ENCODE measurements around the gene DUSP8. TPM values are rescaled to one million over a fixed set of nuclear protein-coding genes. Genes with fewer than 3 reads are reported as not detected.

Gene DUSP8
- polyA plus RNA-seq, 1 donor from 2014 or later = 3.5 TPM

GRCh38 chr11:1568441-1568911 lies 3.6 kb downstream of the DUSP8 start:
- peaks cover 4% of the 10 kb centered on the region for H3K27me3 ChIP-seq (ENCODE audit: insufficient read depth, low read depth, low read length)
- H3K4me3 ChIP-seq (ENCODE audit: low read length) = peak overlapping the region; percentile 94
- H4K20me1 ChIP-seq (ENCODE audit: insufficient read depth) = peaks cover 30% of the 10 kb centered on the region
- H3K36me3 ChIP-seq (ENCODE audit: insufficient read depth, low read length) = no peaks in the 10 kb centered on the region
- peak overlapping the region; percentile 97 for H3K9ac ChIP-seq (ENCODE audit: low read length)
- peak overlapping the region; percentile 81 for H3K4me2 ChIP-seq (ENCODE audit: low read length)
- no peaks in the 10 kb centered on the region for H3F3A ChIP-seq (ENCODE audit: insufficient read depth, low read length, poor library complexity, severe bottlenecking)
- H3K79me2 ChIP-seq (replicated peaks; ENCODE audit: insufficient read depth, low read length) = peaks cover 65% of the 10 kb centered on the region
- TF ChIP-seq MXI1 (conservative IDR thresholded peaks at IDR 0.05; ENCODE audit: poor library complexity, severe bottlenecking) (peak; percentile 76), EP300 (conservative IDR thresholded peaks at IDR 0.05; ENCODE audit: poor library complexity, severe bottlenecking) (peak; percentile 61), SMC3 (conservative IDR thresholded peaks at IDR 0.05; ENCODE audit: poor library complexity) (no peak), POLR2AphosphoS5 (IDR thresholded peaks at IDR 0.05) (peak; percentile 49)
- TF ChIP-seq, protein P1, sequence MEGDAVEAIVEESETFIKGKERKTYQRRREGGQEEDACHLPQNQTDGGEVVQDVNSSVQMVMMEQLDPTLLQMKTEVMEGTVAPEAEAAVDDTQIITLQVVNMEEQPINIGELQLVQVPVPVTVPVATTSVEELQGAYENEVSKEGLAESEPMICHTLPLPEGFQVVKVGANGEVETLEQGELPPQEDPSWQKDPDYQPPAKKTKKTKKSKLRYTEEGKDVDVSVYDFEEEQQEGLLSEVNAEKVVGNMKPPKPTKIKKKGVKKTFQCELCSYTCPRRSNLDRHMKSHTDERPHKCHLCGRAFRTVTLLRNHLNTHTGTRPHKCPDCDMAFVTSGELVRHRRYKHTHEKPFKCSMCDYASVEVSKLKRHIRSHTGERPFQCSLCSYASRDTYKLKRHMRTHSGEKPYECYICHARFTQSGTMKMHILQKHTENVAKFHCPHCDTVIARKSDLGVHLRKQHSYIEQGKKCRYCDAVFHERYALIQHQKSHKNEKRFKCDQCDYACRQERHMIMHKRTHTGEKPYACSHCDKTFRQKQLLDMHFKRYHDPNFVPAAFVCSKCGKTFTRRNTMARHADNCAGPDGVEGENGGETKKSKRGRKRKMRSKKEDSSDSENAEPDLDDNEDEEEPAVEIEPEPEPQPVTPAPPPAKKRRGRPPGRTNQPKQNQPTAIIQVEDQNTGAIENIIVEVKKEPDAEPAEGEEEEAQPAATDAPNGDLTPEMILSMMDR (IDR thresholded peaks at IDR 0.05; ENCODE audit: poor library complexity, severe bottlenecking) = no peak
- H3K9me3 ChIP-seq (ENCODE audit: low read length) = no peaks in the 10 kb centered on the region
- H3K27ac ChIP-seq (ENCODE audit: low read length) = peak overlapping the region; percentile 85
- no peaks in the 10 kb centered on the region for H3K9me2 ChIP-seq (ENCODE audit: insufficient read depth, low read length)
- no peak overlapping the region for H2AFZ ChIP-seq (ENCODE audit: low read depth, low read length)

DNA sequence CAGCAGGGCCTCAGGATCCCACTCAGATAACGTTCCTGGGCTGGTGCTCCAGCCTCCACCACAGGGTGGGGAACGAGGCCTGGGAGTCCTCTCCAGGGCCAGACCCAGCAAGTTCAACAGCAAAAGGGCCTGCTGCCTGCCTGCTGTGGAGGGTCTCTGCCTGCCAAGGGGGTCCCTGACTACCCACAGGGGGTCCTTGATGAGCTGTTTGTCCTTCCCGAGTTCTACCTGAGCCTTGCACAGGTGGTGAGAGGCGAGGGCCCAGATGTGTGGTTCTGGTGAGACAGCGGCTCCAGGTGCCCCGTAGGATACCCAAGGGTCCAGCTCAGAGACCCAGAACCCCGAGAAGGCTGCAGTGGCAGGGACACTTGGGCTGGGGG lies 4.4 kb downstream of the DUSP8 start:
- no peaks in the 10 kb centered on the region for H3F3A ChIP-seq (ENCODE audit: insufficient read depth, low read length, poor library complexity, severe bottlenecking)
- H3K9me2 ChIP-seq (ENCODE audit: insufficient read depth, low read length) = no peaks in the 10 kb centered on the region
- H3K79me2 ChIP-seq (replicated peaks; ENCODE audit: insufficient read depth, low read length) = peaks cover 60% of the 10 kb centered on the region
- H3K27ac ChIP-seq (ENCODE audit: low read length) = peak overlapping the region; percentile 85
- no peaks in the 10 kb centered on the region for H3K27me3 ChIP-seq (ENCODE audit: insufficient read depth, low read depth, low read length)
- no peak overlapping the region for H2AFZ ChIP-seq (ENCODE audit: low read depth, low read length)
- peak overlapping the region; percentile 97 for H3K9ac ChIP-seq (ENCODE audit: low read length)
- no peaks in the 10 kb centered on the region for H3K9me3 ChIP-seq (ENCODE audit: low read length)
- H3K4me3 ChIP-seq (ENCODE audit: low read length) = peak overlapping the region; percentile 94
- peak overlapping the region; percentile 81 for H3K4me2 ChIP-seq (ENCODE audit: low read length)
- no peaks in the 10 kb centered on the region for H3K36me3 ChIP-seq (ENCODE audit: insufficient read depth, low read length)
- no peak for TF ChIP-seq RAD21 (conservative IDR thresholded peaks at IDR 0.05)
- TF ChIP-seq, protein P1 (IDR thresholded peaks at IDR 0.05; ENCODE audit: poor library complexity, severe bottlenecking) = no peak
- no peak for TF ChIP-seq TAF1 (IDR thresholded peaks at IDR 0.05; ENCODE audit: low read depth)
- TF ChIP-seq EZH2 (IDR thresholded peaks at IDR 0.05; ENCODE audit: borderline replicate concordance, insufficient read depth, low read length, poor library complexity, severe bottlenecking) = no peak
- peaks cover 30% of the 10 kb centered on the region for H4K20me1 ChIP-seq (ENCODE audit: insufficient read depth)

- TF ChIP-seq EP300 (conservative IDR thresholded peaks at IDR 0.05; ENCODE audit: poor library complexity, severe bottlenecking) (no peak), TAF1 (IDR thresholded peaks at IDR 0.05; ENCODE audit: low read depth) (no peak), SMC3 (conservative IDR thresholded peaks at IDR 0.05; ENCODE audit: poor library complexity) (no peak), EZH2 (IDR thresholded peaks at IDR 0.05; ENCODE audit: borderline replicate concordance, insufficient read depth, low read length, poor library complexity, severe bottlenecking) (no peak), MXI1 (conservative IDR thresholded peaks at IDR 0.05; ENCODE audit: poor library complexity, severe bottlenecking) (no peak), POLR2AphosphoS5 (IDR thresholded peaks at IDR 0.05) (no peak), RAD21 (conservative IDR thresholded peaks at IDR 0.05) (no peak)
- TF ChIP-seq, protein P2, sequence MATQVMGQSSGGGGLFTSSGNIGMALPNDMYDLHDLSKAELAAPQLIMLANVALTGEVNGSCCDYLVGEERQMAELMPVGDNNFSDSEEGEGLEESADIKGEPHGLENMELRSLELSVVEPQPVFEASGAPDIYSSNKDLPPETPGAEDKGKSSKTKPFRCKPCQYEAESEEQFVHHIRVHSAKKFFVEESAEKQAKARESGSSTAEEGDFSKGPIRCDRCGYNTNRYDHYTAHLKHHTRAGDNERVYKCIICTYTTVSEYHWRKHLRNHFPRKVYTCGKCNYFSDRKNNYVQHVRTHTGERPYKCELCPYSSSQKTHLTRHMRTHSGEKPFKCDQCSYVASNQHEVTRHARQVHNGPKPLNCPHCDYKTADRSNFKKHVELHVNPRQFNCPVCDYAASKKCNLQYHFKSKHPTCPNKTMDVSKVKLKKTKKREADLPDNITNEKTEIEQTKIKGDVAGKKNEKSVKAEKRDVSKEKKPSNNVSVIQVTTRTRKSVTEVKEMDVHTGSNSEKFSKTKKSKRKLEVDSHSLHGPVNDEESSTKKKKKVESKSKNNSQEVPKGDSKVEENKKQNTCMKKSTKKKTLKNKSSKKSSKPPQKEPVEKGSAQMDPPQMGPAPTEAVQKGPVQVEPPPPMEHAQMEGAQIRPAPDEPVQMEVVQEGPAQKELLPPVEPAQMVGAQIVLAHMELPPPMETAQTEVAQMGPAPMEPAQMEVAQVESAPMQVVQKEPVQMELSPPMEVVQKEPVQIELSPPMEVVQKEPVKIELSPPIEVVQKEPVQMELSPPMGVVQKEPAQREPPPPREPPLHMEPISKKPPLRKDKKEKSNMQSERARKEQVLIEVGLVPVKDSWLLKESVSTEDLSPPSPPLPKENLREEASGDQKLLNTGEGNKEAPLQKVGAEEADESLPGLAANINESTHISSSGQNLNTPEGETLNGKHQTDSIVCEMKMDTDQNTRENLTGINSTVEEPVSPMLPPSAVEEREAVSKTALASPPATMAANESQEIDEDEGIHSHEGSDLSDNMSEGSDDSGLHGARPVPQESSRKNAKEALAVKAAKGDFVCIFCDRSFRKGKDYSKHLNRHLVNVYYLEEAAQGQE (IDR thresholded peaks at IDR 0.05; ENCODE audit: borderline replicate concordance) = no peak
- TF ChIP-seq, protein P1 (IDR thresholded peaks at IDR 0.05; ENCODE audit: poor library complexity, severe bottlenecking) = no peak
- peaks cover 31% of the 10 kb centered on the region for H4K20me1 ChIP-seq (ENCODE audit: insufficient read depth)
- no peaks in the 10 kb centered on the region for H3K27me3 ChIP-seq (ENCODE audit: insufficient read depth, low read depth, low read length)
- H3K9ac ChIP-seq (ENCODE audit: low read length) = peak overlapping the region; percentile 97
- peak overlapping the region; percentile 85 for H3K27ac ChIP-seq (ENCODE audit: low read length)
- no peaks in the 10 kb centered on the region for H3K9me3 ChIP-seq (ENCODE audit: low read length)
- H3K4me2 ChIP-seq (ENCODE audit: low read length) = peak overlapping the region; percentile 81
- H3K79me2 ChIP-seq (replicated peaks; ENCODE audit: insufficient read depth, low read length) = peaks cover 56% of the 10 kb centered on the region
- no peak overlapping the region for H2AFZ ChIP-seq (ENCODE audit: low read depth, low read length)
- peak overlapping the region; percentile 94 for H3K4me3 ChIP-seq (ENCODE audit: low read length)
- H3K9me2 ChIP-seq (ENCODE audit: insufficient read depth, low read length) = no peaks in the 10 kb centered on the region
- H3K36me3 ChIP-seq (ENCODE audit: insufficient read depth, low read length) = no peaks in the 10 kb centered on the region
- no peaks in the 10 kb centered on the region for H3F3A ChIP-seq (ENCODE audit: insufficient read depth, low read length, poor library complexity, severe bottlenecking)
Observed at GRCh38 chr11:1567052-1567720, 4.9 kb downstream of the DUSP8 start.
